K562 (cell line): ENCODE data around the gene PCSK1. TPM values are rescaled to one million over a fixed set of nuclear protein-coding genes. Genes with fewer than 3 reads are reported as not detected.

Experiments
- ATAC-seq: fragments of 200-7000 bp; cut with Tn5 transposase; 3 replicates; pipeline ENCODE4 v1.9.1; 2020; ENCODE audit warnings: moderate library complexity
- BruUV-seq: library from RNA; stranded (reverse); fragments of 400-500 nt; replicated peaks from 2 replicates; lab custom pipeline; 2021; lab: Mats Ljungman, UMichigan
- CTCF ChIA-PET: fragments of 300-600 bp; formaldehyde crosslinking; extraction: SDS; loops from one replicate; lab custom pipeline; 2021; ENCODE audit warnings: low intra/inter-chr PET ratio; lab: Yijun Ruan, JAX
- POLR2A ChIA-PET: fragments of 300-600, 350-650 bp; sonication (Branson Sonifier 250); formaldehyde crosslinking; extraction: SDS; loops from one replicate; lab custom pipeline; 2021; ENCODE audit warnings: antibody characterized with exemption, inconsistent platforms; lab: Yijun Ruan, JAX
- DNase-seq, 4 experiments: peaks; one replicate each; pipeline versions ENCODE4 v3.0.0 to v3.0.0-alpha.2; 2011 to 2018; ENCODE audit warnings: low spot score in 3 of 4, mixed read lengths in 3 of 4; ENCODE audit errors: extremely low read depth in 1 of 4
- FAIRE-seq: peaks from 2 replicates; lab custom pipeline; 2011; peaks lifted over from hg19 to GRCh38; lab: Jason Lieb, UNC
- H2AFZ ChIP-seq: 2 replicates; pipeline ENCODE4 v1.6.0; 2011; ENCODE audit warnings: low read depth, low read length, control low read depth, inconsistent platforms
- H3K27ac ChIP-seq: fragments of 200-600 bp; 3 replicates; pipeline ENCODE4 v1.8.0; 2011; ENCODE audit warnings: low read depth, mild to moderate bottlenecking, control low read depth, inconsistent platforms, low read length, moderate library complexity, mixed read lengths; ENCODE audit errors: extremely low read depth
- H3K27me3 ChIP-seq, 2 experiments: fragments of 300-600 bp in 1 of 2; 2 replicates in 1 of 2; 3 replicates in 1 of 2; pipeline versions ENCODE4 v1.6.0 to v1.8.0; 2011; ENCODE audit warnings: inconsistent platforms in 2 of 2, low read length in 2 of 2, mild to moderate bottlenecking in 1 of 2, mixed read lengths in 1 of 2, moderate library complexity in 1 of 2; ENCODE audit not compliant: control insufficient read depth in 2 of 2, insufficient read depth in 2 of 2
- H3K36me3 ChIP-seq: fragments of 300-600 bp; 3 replicates; pipeline ENCODE4 v1.8.0; 2011; ENCODE audit warnings: mild to moderate bottlenecking, low read length, inconsistent platforms; ENCODE audit not compliant: control insufficient read depth, insufficient read depth
- H3K4me1 ChIP-seq, 2 experiments: fragments of 200-600 bp in 1 of 2; replicated peaks in 1 of 2; 2 replicates in 1 of 2; 3 replicates in 1 of 2; pipeline versions ENCODE4 v1.5.1 to v1.8.0; 2011; ENCODE audit warnings: inconsistent platforms in 2 of 2, low read length in 2 of 2, mild to moderate bottlenecking in 1 of 2, mixed read lengths in 1 of 2, moderate library complexity in 1 of 2; ENCODE audit not compliant: control insufficient read depth in 2 of 2, insufficient read depth in 2 of 2
- H3K4me2 ChIP-seq: 2 replicates; pipeline ENCODE4 v1.6.1; 2011; ENCODE audit warnings: low read length, control low read depth, inconsistent platforms, mixed read lengths; ENCODE audit not compliant: insufficient read depth
- H3K4me3 ChIP-seq: fragments of 200-600 bp; sonication (generic), shearing (Covaris generic); 2 replicates; pipeline ENCODE4 v1.5.1; 2016; ENCODE audit warnings: control low read depth, inconsistent platforms
- H3K79me2 ChIP-seq: fragments of 200-600 bp; 3 replicates; pipeline ENCODE4 v1.8.0; 2011; ENCODE audit warnings: low read length, inconsistent platforms; ENCODE audit not compliant: control insufficient read depth, insufficient read depth
- H3K9ac ChIP-seq, 2 experiments: 2 replicates each; pipeline versions ENCODE4 v1.6.0 to v1.6.1; 2011; ENCODE audit warnings: low read depth in 2 of 2, low read length in 2 of 2, control low read depth in 1 of 2, inconsistent platforms in 1 of 2, mild to moderate bottlenecking in 1 of 2, mixed read lengths in 1 of 2; ENCODE audit not compliant: insufficient read depth in 1 of 2
- H3K9me1 ChIP-seq: one replicate; pipeline ENCODE4 v1.6.0; 2011; ENCODE audit warnings: inconsistent platforms, mild to moderate bottlenecking, low read length, moderate library complexity; ENCODE audit not compliant: control insufficient read depth, insufficient read depth
- H3K9me3 ChIP-seq: replicated peaks from 2 replicates; pipeline ENCODE4 v1.5.1; 2011; ENCODE audit warnings: low read depth, low read length, inconsistent platforms; ENCODE audit not compliant: control insufficient read depth, insufficient read depth
- H4K20me1 ChIP-seq: replicated peaks from 2 replicates; pipeline ENCODE4 v1.6.1; 2011; ENCODE audit warnings: low read length, inconsistent platforms, mixed read lengths; ENCODE audit not compliant: control insufficient read depth, insufficient read depth
- ARID3A ChIP-seq: IDR thresholded peaks from 2 replicates; pipeline ENCODE4 v1.6.1; 2012; ENCODE audit warnings: low read depth, low read length, improper control_type of control experiment, borderline replicate concordance
- BRCA1 ChIP-seq, 2 experiments: fragments of 450-650 bp in 1 of 2; sonication (generic) in 1 of 2; formaldehyde crosslinking in 1 of 2; IDR thresholded peaks; 2 replicates each; pipeline versions ENCODE4 v1.5.0 to v1.6.1; 2017 to 2020; ENCODE audit warnings: mild to moderate bottlenecking in 1 of 2, missing genetic modification reagents in 1 of 2
- EGR1 ChIP-seq: fragments of 450-650 bp; conservative IDR thresholded peaks from 2 replicates; pipeline ENCODE4 v1.6.1; 2017; ENCODE audit warnings: mild to moderate bottlenecking
- ZNF324 ChIP-seq: fragments of 250-450 bp; sonication (Bioruptor Pico); IDR thresholded peaks from 2 replicates; pipeline ENCODE4 v1.4.0; 2020; ENCODE audit warnings: mild to moderate bottlenecking
- WGBS: fragments of 100-300 bp; shearing (Covaris generic); methylation state at CpG from one replicate; pipeline ENCODE4 v1.1.6; 2016; ENCODE audit warnings: low coverage, mixed read lengths; ENCODE audit not compliant: insufficient coverage; ENCODE audit errors: missing lambda C conversion rate; 5-methylcytosine and 5-hydroxymethylcytosine counted together
- in situ Hi-C: fragments of 300-500 bp; cut with MboI; formaldehyde crosslinking; loops from 4 replicates; pipeline ENCODE4 v1.15.0; 2018; ENCODE audit warnings: inconsistent platforms, mixed read lengths
- intact Hi-C: fragments of 100-400 bp; cut with micrococcal nuclease; formaldehyde crosslinking; loops from 2 replicates; pipeline ENCODE4 v1.14.2; 2022
- polyA plus RNA-seq, 8 experiments: library from polyadenylated mRNA; depleted of rRNA in 4 of 8; stranded (reverse) in 5 of 8; unstranded in 3 of 8; fragments of >200 nt; fragmentation: Nextera tagmentation in 2 of 8; fragmentation: Illumina TruSeq in 1 of 8; extraction: Ambion mirVana in 2 of 8; extraction: Trizol in 1 of 8; gene quantifications; 2 replicates each; pipeline versions ENCODE4 v1.2.1 to v1.2.3, GENCODE V29; 2011 to 2014; ENCODE audit warnings: inconsistent platforms in 1 of 8, missing spikeins in 1 of 8
- total RNA-seq, 7 experiments: library from RNA; depleted of rRNA in 6 of 7; stranded (reverse); fragments of >200 nt in 6 of 7; fragmentation: Illumina TruSeq in 2 of 7; extraction: Trizol in 2 of 7; gene quantifications; 2 replicates each; pipeline versions ENCODE4 v1.2.1 to v1.2.3, GENCODE V29; 2011 to 2021; ENCODE audit warnings: low replicate concordance in 1 of 7

Gene PCSK1
- total and polyA plus RNA-seq, 9 of the 15 experiments (the other 6 are each of a cell fraction or from before 2014, with no cell fraction given), result not detected

DNA sequence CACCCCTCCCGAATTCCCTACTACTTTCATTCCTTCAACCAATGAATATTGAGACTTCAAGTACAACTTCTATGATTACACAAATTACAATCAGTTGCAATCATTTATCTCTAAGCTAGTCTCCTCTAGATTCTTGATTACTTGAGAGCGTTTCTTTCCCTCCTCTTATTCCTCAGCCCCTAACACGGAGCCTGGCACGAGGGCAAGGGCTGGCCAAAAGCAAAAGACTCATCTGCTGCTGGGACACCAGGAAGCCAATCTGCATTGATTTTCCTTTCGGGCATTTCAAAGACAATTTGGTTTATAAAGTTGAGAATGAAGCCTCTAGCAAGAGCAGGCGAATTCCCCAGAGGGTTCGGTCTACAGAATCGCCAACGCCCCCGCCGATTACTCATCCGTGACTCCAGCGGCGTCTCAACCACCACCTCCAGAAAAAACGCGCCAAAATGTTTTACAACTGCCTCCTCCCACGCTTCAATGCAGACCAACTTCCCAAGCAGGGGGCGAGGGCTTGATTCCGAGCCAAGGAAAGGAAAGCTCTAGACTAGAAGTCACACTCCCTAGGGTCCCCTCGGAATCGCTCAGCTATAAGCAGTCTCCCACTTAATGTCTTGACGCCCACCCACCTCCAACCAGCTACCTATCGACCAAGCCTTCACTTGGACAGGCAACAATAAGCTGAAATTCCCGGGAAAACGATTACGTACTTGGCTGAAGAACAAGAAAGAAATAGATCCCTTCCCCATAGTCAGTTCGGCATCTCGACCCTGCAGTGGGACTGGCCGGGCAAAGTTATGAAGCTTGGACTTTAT is 1.5 kb downstream of the PCSK1 start:
- no TSS peak for BruUV-seq
- CTCF ChIA-PET, result no interaction called here

More for the DNA sequence above, 1.5 kb downstream of the PCSK1 start:
- no peaks in the 10 kb centered on the region for H4K20me1 ChIP-seq
- DNase-seq (peak in 2 of 4 experiments; percentile 8 to 38), FAIRE-seq (no peak), ATAC-seq (no peak)
- H3K9ac ChIP-seq, result no peak overlapping the region
- H2AFZ ChIP-seq, result no peak overlapping the region
- H3K36me3 ChIP-seq, result no peaks in the 10 kb centered on the region
- in situ Hi-C loops, result no loop called here
- POLR2A ChIA-PET, result interaction anchor here (1.1 kb wide), 1 partner anchor 22 kb away, joined by 4 read pairs; no protein-coding TSS in a partner anchor
- H3K27me3 ChIP-seq, result peaks cover 2 to 20% of the 10 kb centered on the region in 2 experiments; a peak in 3 of 5 replicates
- 2% methylated on average over 29 of the region's 29 CpGs for WGBS
- intact Hi-C loops, result no loop called here
- H3K4me3 ChIP-seq, result no peak overlapping the region
- no peak overlapping the region for H3K27ac ChIP-seq
- H3K79me2 ChIP-seq, result no peaks in the 10 kb centered on the region
- H3K9me3 ChIP-seq, result no peaks in the 10 kb centered on the region
- TF ChIP-seq BRCA1 (IDR thresholded peaks at IDR 0.05) (no peak), BRCA1 (CRISPR knock-in tag; IDR thresholded peaks at IDR 0.05) (no peak), ARID3A (no peak), EGR1 (peak; percentile 89), ZNF324 (no peak)
- H3K4me2 ChIP-seq, result no peak overlapping the region
- no peaks in the 10 kb centered on the region for H3K9me1 ChIP-seq
- H3K4me1 ChIP-seq, result no peaks in the 10 kb centered on the region
